ENCODE results near the gene RNF220. TPM values are rescaled to one million over a fixed set of nuclear protein-coding genes. Genes with fewer than 3 reads are reported as not detected.

The RNF220 gene
- total RNA-seq, 6 donors from 2014 or later = 77.7 to 114 (median 91.1) TPM

DNA sequence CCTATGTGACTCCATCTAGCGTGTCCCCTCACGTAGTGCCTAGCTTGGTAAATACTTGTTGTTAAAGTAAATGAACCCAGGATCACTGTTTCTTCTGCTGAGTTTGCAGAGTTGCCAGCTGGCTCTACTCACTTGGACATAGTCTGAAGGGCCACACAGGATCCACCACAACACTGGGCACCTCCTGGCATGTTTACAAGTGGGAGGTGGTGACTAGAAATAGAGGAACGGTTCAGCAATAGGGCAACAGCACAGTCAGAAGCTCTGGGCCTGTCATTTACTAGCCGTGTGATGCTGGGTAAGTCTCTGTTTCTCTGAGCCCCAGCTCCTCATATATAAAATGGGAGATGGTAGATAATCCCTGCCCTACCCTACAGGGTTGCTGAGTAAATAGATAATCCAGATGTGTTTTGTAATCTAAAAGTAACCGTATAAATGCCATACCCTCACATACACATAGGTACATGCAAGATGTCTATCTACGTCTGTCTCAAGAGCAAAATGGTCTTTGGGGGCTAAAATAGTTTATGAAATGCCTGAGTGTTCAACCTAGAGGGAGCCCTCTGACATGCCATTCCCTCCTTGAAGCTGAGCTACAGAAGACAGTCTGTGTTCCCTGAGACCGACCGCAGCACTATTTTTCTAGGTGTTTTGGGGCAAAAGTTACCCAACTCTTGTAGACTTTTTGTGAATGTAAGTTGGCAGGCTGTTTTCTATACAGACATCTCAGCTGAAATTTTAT lies 20.5 kb downstream of the RNF220 start:
- no peak overlapping the region for H3K27ac ChIP-seq
- H3K4me3 ChIP-seq = no peak overlapping the region
- ATAC-seq (ENCODE audit: low FRiP score in 2 of 2) (no peak), DNase-seq (no peak)
- peaks cover 0 to 2% (median 0%) of the 10 kb centered on the region in 4 donors for H3K27me3 ChIP-seq
- TF ChIP-seq EP300 (IDR thresholded peaks at IDR 0.05) = no peak
- TF ChIP-seq, protein P1, sequence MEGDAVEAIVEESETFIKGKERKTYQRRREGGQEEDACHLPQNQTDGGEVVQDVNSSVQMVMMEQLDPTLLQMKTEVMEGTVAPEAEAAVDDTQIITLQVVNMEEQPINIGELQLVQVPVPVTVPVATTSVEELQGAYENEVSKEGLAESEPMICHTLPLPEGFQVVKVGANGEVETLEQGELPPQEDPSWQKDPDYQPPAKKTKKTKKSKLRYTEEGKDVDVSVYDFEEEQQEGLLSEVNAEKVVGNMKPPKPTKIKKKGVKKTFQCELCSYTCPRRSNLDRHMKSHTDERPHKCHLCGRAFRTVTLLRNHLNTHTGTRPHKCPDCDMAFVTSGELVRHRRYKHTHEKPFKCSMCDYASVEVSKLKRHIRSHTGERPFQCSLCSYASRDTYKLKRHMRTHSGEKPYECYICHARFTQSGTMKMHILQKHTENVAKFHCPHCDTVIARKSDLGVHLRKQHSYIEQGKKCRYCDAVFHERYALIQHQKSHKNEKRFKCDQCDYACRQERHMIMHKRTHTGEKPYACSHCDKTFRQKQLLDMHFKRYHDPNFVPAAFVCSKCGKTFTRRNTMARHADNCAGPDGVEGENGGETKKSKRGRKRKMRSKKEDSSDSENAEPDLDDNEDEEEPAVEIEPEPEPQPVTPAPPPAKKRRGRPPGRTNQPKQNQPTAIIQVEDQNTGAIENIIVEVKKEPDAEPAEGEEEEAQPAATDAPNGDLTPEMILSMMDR (IDR thresholded peaks at IDR 0.05) = no peak
- TF ChIP-seq POLR2A (IDR thresholded peaks at IDR 0.05) = no peak
- TF ChIP-seq POLR2AphosphoS5 (IDR thresholded peaks at IDR 0.05) = no peak
- H3K36me3 ChIP-seq = no peaks in the 10 kb centered on the region
- peaks cover 14 to 27% (median 16%) of the 10 kb centered on the region in 4 donors for H3K4me1 ChIP-seq
- 74 to 81% methylated on average over 8 of the region's 8 CpGs for WGBS, 2 donors
- H3K9me3 ChIP-seq = no peaks in the 10 kb centered on the region

DNA sequence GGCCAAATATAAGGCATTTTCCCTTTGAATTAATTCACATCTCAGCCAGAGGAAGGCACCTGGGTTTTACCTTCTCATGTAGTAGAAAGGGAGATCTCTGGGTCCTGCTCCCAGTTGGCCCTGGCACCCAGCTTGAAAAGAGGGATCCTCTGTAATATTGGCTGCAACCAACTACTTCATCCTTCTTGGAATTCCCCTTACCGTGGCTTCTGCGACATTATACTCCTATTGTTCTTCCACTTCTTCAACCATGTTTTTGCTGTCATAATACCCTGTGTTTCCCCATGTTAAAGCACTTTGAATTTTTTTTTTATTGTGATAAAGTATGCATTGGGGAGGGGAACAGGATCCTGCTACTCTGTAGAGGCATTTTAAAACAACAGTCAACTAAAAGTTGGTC lies 26.8 kb downstream of the RNF220 start:
- Histone ChIP-seq H3K4me1 (peaks cover 0 to 13% (median 5%) of the 10 kb centered on the region in 4 donors), H3K36me3 (no peaks in the 10 kb centered on the region), H3K4me3 (no peak overlapping the region), H3K27me3 (no peaks in the 10 kb centered on the region), H3K9me3 (no peaks in the 10 kb centered on the region), H3K27ac (no peak overlapping the region)
- WGBS, 2 donors = 46% methylated on average over 2 of the region's 2 CpGs
- TF ChIP-seq, protein P1 (IDR thresholded peaks at IDR 0.05) = no peak
- no peak for TF ChIP-seq EP300 (IDR thresholded peaks at IDR 0.05)
- TF ChIP-seq POLR2A (IDR thresholded peaks at IDR 0.05) = no peak
- no peak for TF ChIP-seq POLR2AphosphoS5 (IDR thresholded peaks at IDR 0.05)
- no peak for ATAC-seq (ENCODE audit: low FRiP score in 2 of 2)
- DNase-seq = no peak

DNA sequence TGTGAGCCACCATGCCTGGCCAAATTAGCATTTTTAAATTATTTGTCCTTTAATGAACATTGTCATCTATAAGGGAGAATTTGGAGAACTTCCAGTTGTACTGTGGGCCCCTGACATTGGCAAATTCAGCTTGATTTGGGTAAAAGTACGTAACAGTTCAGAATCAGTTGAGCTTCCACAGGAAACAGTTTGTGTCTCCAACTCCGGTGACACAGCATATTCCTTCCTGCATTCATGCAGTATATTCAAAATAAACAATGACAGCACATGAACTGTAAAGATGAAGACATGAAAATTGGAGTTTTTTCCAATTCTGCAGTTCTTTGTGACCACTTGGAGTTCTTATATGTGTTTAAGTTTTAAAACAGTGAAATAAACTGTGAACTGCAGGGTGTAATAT lies 28.2 kb downstream of the RNF220 start:
- Histone ChIP-seq H3K27me3 (no peaks in the 10 kb centered on the region), H3K27ac (no peak overlapping the region), H3K9me3 (no peaks in the 10 kb centered on the region), H3K4me1 (peaks cover 0 to 13% (median 5%) of the 10 kb centered on the region in 4 donors), H3K36me3 (no peaks in the 10 kb centered on the region), H3K4me3 (no peak overlapping the region)
- ATAC-seq (ENCODE audit: low FRiP score in 2 of 2) (no peak), DNase-seq (no peak)
- TF ChIP-seq, protein P1 (IDR thresholded peaks at IDR 0.05) = no peak
- TF ChIP-seq POLR2AphosphoS5 (IDR thresholded peaks at IDR 0.05) (no peak), EP300 (IDR thresholded peaks at IDR 0.05) (no peak), POLR2A (IDR thresholded peaks at IDR 0.05) (no peak)
- 44 to 70% methylated on average over 2 of the region's 2 CpGs for WGBS, 2 donors

DNA sequence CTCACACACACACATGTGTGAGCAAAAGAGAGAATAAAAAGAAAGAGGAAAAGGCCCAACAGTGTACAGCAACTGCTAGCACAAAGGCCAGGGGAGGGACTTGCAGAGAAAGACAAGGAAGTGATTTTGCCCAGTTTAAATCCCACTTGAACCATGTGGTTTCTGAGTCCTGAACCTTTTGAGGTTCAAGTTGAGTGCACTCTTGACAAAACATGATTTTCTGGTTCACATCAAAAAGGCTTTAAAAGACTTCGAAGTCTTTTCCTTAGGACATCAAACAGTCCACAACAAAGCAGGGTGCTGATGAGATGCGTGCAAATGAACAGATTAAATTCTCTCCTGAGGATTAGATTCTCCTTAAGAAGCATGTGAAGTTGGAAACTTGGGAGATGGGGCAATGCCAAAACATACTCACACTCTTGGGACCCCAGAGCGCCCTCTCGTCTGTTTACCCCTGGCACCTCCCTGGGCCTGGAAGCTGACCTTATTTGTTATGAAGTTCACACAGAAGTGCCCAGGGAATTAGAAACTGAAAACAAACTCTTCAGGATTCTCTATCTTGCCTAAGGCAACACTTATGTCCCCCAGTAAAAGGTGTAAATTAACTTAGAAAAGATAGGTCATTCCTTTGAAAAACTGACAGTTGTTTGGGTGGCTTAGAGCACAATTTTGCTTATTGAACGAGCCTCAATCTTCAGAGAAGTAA lies 31.5 kb downstream of the RNF220 start:
- Histone ChIP-seq H3K4me3 (no peak overlapping the region), H3K9me3 (no peaks in the 10 kb centered on the region), H3K27me3 (no peaks in the 10 kb centered on the region), H3K36me3 (no peaks in the 10 kb centered on the region), H3K4me1 (peaks cover 0 to 7% (median 2%) of the 10 kb centered on the region in 4 donors), H3K27ac (peak overlapping the region in 3 of 4 donors; percentile 34 to 65 (median 54))
- ATAC-seq (ENCODE audit: low FRiP score in 2 of 2) = peak; percentile 49 to 84
- TF ChIP-seq POLR2A (IDR thresholded peaks at IDR 0.05) (no peak), EP300 (IDR thresholded peaks at IDR 0.05) (peak in 1 of 4 donors; percentile 13), POLR2AphosphoS5 (IDR thresholded peaks at IDR 0.05) (peak; percentile 6 to 21)
- TF ChIP-seq, protein P1 (IDR thresholded peaks at IDR 0.05) = no peak
- 56 to 79% methylated on average over 5 of the region's 5 CpGs for WGBS, 2 donors
- DNase-seq = peak in 1 of 2 donors; percentile 67
